ENCODE data around the gene SNW1. TPM values are rescaled to one million over a fixed set of nuclear protein-coding genes. Genes with fewer than 3 reads are reported as not detected.

The SNW1 gene
- total and polyA plus RNA-seq, 4 donors = 17.3 to 33.8 (median 18.4) TPM

- no peaks in the 10 kb centered on the region for H3K27me3 ChIP-seq (ENCODE audit: control insufficient read depth in 4 of 4, insufficient read depth in 4 of 4, low read length in 3 of 4)
- H3K4me3 ChIP-seq (ENCODE audit: low read depth in 1 of 3, low read length in 3 of 3) = no peak overlapping the region
- WGBS = 51% methylated on average over 1 of the region's 1 CpG
- no peaks in the 10 kb centered on the region for H3K4me1 ChIP-seq (ENCODE audit: control insufficient read depth in 4 of 4, insufficient read depth in 4 of 4, low read length in 3 of 4)
- no peak for DNase-seq (ENCODE audit: low spot score)
- H3K9me3 ChIP-seq (ENCODE audit: control insufficient read depth in 4 of 4, low read length in 3 of 4) = no peaks in the 10 kb centered on the region
- no peak overlapping the region for H3K27ac ChIP-seq (ENCODE audit: low read depth in 1 of 2, low read length in 2 of 2)
- H3K36me3 ChIP-seq (ENCODE audit: control insufficient read depth in 4 of 4, insufficient read depth in 3 of 4, low read depth in 1 of 4, low read length in 3 of 4) = no peaks in the 10 kb centered on the region
- no peak for TF ChIP-seq NR2F2 (IDR thresholded peaks at IDR 0.05)
- no peak for TF ChIP-seq SP1 (IDR thresholded peaks at IDR 0.05)
- TF ChIP-seq ZBTB33 (IDR thresholded peaks at IDR 0.05) = no peak
- no peak overlapping the region for H3K9ac ChIP-seq (ENCODE audit: low read depth in 1 of 2, low read length in 2 of 2)
Measured at GRCh38 chr14:77791225-77791600, 30.3 kb upstream of the SNW1 start.

- no peaks in the 10 kb centered on the region for H3K4me1 ChIP-seq (ENCODE audit: control insufficient read depth in 4 of 4, insufficient read depth in 4 of 4, low read length in 3 of 4)
- no peak overlapping the region for H3K9ac ChIP-seq (ENCODE audit: low read depth in 1 of 2, low read length in 2 of 2)
- TF ChIP-seq RAD21 (IDR thresholded peaks at IDR 0.05) (no peak), HNF4A (conservative IDR thresholded peaks at IDR 0.05) (no peak), CTCF (IDR thresholded peaks at IDR 0.05; ENCODE audit: low read depth, low read length, missing input control) (no peak), YY1 (IDR thresholded peaks at IDR 0.05) (no peak), ZBTB33 (IDR thresholded peaks at IDR 0.05) (no peak), HNF4G (IDR thresholded peaks at IDR 0.05) (no peak), GABPA (IDR thresholded peaks at IDR 0.05 in 1 of 2, conservative IDR thresholded peaks at IDR 0.05 in 1 of 2) (no peak), SP1 (IDR thresholded peaks at IDR 0.05) (no peak), JUND (IDR thresholded peaks at IDR 0.05) (no peak), NR2F2 (IDR thresholded peaks at IDR 0.05) (no peak), FOXA2 (IDR thresholded peaks at IDR 0.05) (no peak), FOXA1 (IDR thresholded peaks at IDR 0.05) (no peak)
- no peaks in the 10 kb centered on the region for H3K27me3 ChIP-seq (ENCODE audit: control insufficient read depth in 4 of 4, insufficient read depth in 4 of 4, low read length in 3 of 4)
- no peaks in the 10 kb centered on the region for H3K36me3 ChIP-seq (ENCODE audit: control insufficient read depth in 4 of 4, insufficient read depth in 3 of 4, low read depth in 1 of 4, low read length in 3 of 4)
- DNase-seq (ENCODE audit: low spot score) = no peak
- no peaks in the 10 kb centered on the region for H3K9me3 ChIP-seq (ENCODE audit: control insufficient read depth in 4 of 4, low read length in 3 of 4)
- WGBS = 68% methylated on average over 6 of the region's 6 CpGs
- H3K27ac ChIP-seq (ENCODE audit: low read depth in 1 of 2, low read length in 2 of 2) = no peak overlapping the region
- no peak overlapping the region for H3K4me3 ChIP-seq (ENCODE audit: low read depth in 1 of 3, low read length in 3 of 3)
Measured at GRCh38 chr14:77790566-77791224, 29.7 kb upstream of the SNW1 start.

GRCh38 chr14:77786148-77786547, 25.2 kb upstream of the SNW1 start:
- Histone ChIP-seq H3K27me3 (ENCODE audit: control insufficient read depth in 4 of 4, insufficient read depth in 4 of 4, low read length in 3 of 4) (no peaks in the 10 kb centered on the region), H3K4me1 (ENCODE audit: control insufficient read depth in 4 of 4, insufficient read depth in 4 of 4, low read length in 3 of 4) (no peaks in the 10 kb centered on the region), H3K4me3 (ENCODE audit: low read depth in 1 of 3, low read length in 3 of 3) (no peak overlapping the region), H3K27ac (ENCODE audit: low read depth in 1 of 2, low read length in 2 of 2) (no peak overlapping the region), H3K36me3 (ENCODE audit: control insufficient read depth in 4 of 4, insufficient read depth in 3 of 4, low read depth in 1 of 4, low read length in 3 of 4) (no peaks in the 10 kb centered on the region), H3K9me3 (ENCODE audit: control insufficient read depth in 4 of 4, low read length in 3 of 4) (no peaks in the 10 kb centered on the region), H3K9ac (ENCODE audit: low read depth in 1 of 2, low read length in 2 of 2) (no peak overlapping the region)
- no peak for DNase-seq (ENCODE audit: low spot score)
- WGBS = 58% methylated on average over 4 of the region's 4 CpGs
- no peak for TF ChIP-seq MAX (IDR thresholded peaks at IDR 0.05)
- TF ChIP-seq JUND (IDR thresholded peaks at IDR 0.05) = no peak
- TF ChIP-seq RAD21 (IDR thresholded peaks at IDR 0.05) = no peak
- TF ChIP-seq EGR1 (IDR thresholded peaks at IDR 0.05; ENCODE audit: low read depth in 2 of 2) = no peak
- no peak for TF ChIP-seq CTCF (IDR thresholded peaks at IDR 0.05; ENCODE audit: low read depth, low read length, missing input control)
- no peak for TF ChIP-seq NR2F2 (IDR thresholded peaks at IDR 0.05)
- TF ChIP-seq FOXA2 (IDR thresholded peaks at IDR 0.05) = no peak
- TF ChIP-seq ZBTB33 (IDR thresholded peaks at IDR 0.05) = no peak
- no peak for TF ChIP-seq RXRA (IDR thresholded peaks at IDR 0.05)
- TF ChIP-seq GABPA (IDR thresholded peaks at IDR 0.05 in 1 of 2, conservative IDR thresholded peaks at IDR 0.05 in 1 of 2) = no peak
